HG03565 (cell line): ENCODE measurements around the gene LST1.
"Not testable (repeated sequence)": the region's sequence is repeated elsewhere in the genome, so short reads cannot be mapped to it uniquely, and the experiment has no call there.

Experiments
- ATAC-seq: cut with Tn5 transposase; IDR thresholded peaks from one replicate; pipeline ENCODE4 v1.9.1; 2021; ENCODE audit warnings: mild to moderate bottlenecking, moderate library complexity; ENCODE audit not compliant: unreplicated experiment

The LST1 gene

DNA sequence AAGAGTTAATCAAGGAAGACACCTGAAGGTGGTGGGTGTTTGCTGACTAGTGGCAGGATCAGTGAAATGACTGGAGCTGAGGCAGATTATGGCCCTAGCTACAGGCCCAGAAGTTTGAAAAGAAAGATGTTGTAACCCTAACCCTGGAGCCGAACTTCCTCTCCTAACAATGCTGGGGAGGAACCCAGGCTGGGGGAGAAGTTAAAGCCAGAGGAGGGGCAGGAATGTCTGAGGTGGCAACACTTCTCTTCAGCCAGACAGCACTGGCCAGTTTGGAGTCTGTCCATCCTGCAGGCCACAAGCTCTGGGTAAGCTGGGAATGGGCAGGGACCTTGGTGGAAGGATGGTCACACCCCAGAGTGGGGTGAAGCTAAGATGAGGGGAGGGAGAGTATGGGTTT, at the start of gene LST1:
LST1 (plus strand) TSS at position 270 of the 400 bp plus-strand sequence. CDS start 1,023 bp downstream, outside the sequence.
- ATAC-seq: no peak

DNA sequence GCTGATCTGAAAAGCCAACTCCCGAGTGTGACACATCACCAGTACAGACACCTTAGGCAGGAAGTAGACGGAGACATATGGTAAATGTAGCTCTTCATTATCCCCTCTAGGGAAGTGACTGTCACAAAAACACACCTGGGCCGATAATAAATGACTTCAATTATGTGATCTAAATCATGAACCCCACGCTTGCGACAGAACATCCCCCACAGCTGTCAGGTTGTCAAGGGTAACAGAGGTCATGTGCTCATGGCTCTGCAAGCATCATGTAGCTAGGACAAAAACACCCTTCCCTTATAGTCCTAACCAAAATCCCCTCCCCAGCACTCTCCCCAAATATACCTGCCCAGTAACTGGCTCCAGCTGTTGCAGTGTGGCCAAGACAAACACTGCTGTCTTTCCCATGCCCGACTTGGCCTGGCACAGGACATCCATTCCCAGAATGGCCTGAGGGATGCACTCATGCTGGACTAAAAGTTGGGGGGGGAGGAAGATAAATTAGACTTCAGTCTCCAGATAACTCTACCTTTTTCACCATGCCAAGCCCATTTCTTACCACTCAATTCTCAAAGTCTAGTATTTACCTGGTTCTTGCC, 47.2 kb upstream of the LST1 start:
- no peak for ATAC-seq

DNA sequence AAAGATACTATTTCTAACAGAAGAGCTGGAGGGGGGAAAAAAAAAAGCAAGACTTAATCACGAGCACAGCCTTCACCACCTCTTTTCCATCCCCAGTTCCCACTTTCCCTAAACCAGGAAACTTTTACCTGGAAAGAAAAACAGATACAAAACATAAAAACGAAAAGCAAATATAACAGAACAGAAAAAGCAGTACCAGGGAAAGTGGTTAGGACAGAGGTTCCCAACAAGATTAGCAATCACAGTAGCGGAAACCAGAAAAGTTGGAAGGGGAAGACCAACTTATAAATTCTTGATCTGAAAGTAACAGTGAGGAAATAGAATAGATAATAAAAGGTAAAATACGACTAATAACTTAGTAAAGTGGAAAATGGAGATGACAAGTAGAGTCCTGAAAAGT, 45.4 kb upstream of the LST1 start:
- no peak for ATAC-seq

DNA sequence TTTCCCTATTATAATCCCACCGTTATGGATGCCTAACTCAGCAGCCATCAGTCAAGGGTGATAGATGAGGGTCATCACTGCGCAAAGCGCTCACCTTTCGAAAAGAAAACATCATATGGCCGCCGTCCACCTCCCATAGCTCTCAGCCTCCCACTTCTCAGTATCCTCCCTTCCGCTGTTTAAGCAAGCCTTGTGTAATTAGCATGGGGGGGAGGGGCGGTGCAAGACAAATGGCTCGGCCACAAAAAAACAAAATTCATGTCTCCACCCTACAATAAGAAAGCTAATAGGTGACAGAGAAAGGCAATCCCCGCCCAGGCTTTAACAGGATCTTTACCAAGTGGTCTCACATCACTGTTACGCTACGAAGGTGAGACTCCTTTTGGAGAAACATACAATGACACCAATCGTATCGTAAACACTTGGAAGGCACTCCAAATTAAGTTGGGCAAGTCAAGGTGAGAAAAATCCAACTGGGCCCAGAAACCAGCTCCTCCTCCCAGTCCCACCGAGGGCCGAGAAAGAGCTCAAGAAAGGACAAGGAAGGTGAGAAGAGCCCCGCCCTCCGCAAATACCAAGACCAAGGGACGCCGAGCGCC, 44.9 kb upstream of the LST1 start:
- peak; percentile 11 for ATAC-seq

DNA sequence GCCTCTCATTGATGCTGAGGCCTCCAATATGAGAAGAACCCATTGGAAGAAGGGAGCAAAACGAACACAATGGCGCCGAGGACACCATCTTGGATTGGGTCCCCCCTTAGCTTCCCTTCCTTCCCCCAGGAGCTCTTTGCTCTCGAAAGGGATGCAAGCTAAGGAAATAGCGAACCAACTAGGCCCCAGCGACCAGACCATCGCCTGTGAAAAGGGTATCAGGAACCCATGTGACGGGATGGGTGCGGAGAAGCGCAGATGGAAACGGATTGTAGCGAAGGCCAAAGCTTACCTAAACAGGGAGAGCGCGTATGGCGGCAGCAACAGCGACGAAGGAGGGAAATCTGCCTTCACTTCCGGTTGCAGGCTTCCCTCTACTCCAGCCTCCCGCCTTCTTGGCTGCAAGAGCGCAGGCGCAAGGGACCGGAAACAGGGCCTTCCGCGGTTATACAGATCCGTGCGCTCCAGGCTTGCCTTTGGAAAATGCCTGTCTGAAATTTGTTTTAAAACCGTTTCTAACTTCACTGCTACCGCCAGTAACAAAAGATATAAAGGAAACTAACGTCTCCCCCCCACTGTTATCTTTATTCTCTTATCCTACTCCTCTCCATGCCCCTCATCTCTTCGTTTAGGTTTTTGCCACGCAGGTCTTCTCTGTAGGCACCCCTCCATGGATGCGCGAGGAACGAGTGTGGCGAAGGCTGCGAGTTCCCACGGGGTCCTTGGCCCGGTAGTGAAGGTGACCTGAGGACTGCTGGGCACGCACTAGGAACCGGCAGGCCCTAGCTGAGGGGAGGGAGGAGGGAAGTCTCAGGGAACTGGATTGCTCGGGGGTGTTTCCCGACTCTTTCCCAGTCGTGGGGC, 44.2 kb upstream of the LST1 start, which contains the start of gene DDX39B:
DDX39B (minus strand) TSS at position 346 of the 864 bp plus-strand sequence. CDS start 1,471 bp downstream, outside the sequence.
- ATAC-seq: peak; percentile 58

DNA sequence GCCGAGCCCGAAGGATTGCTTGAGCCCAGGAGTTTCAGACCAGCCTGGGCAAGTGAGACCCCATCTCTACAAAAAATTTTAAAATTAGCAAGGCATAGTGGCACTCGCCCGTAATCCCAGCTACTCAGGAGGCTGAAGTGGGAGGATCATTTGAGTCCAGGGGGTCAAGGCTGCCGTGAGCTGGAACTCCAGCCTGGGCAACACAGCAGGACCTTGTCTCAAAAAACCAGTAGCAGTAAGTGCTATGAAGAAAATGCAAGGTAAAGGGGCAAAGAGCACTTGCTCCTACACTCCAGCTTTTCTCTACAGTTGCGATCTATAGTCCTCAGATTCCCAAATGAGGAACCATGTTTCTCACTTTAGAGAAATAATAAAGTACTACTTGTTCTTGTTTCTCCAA, 42.4 kb upstream of the LST1 start:
- ATAC-seq: no peak

DNA sequence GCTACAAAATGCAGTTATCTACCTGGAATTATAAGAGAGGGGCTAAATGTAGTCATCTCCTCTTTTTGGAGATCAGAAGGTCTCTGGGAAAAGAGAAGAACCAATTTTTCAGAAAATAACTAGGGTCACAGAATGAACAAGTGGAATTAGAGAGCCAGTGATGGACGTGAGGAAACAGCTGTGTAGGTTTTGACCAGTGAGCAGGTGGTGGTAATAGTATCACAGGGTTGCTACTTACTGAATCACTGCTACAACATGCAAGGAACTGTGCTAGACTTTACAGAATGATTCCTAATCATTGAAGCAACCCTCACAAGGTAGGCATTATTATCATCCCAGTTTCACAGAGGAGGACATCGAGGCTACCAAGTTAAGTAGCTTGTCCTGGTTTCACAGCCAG, 41.4 kb upstream of the LST1 start:
- ATAC-seq: no peak

DNA sequence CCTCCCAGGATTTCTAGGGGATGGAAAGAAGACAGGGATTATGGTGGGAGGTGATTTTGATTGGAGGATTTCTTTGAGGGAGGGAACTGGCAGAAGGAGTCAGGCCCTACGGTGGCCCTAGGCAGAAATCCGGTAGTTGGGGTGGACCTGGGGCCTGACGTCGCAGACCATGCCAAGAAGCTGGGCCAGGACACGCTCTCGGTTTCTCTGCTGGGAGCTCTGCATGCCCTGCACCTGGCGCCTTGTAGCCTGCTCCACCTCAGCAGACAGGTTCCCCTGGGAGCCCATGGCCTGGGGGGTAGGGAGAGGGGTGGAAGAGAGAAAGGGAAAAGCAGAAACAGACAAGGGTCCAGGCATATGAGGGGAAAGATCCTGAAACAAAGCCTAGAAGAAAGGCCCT, 40.8 kb upstream of the LST1 start:
- no peak for ATAC-seq

DNA sequence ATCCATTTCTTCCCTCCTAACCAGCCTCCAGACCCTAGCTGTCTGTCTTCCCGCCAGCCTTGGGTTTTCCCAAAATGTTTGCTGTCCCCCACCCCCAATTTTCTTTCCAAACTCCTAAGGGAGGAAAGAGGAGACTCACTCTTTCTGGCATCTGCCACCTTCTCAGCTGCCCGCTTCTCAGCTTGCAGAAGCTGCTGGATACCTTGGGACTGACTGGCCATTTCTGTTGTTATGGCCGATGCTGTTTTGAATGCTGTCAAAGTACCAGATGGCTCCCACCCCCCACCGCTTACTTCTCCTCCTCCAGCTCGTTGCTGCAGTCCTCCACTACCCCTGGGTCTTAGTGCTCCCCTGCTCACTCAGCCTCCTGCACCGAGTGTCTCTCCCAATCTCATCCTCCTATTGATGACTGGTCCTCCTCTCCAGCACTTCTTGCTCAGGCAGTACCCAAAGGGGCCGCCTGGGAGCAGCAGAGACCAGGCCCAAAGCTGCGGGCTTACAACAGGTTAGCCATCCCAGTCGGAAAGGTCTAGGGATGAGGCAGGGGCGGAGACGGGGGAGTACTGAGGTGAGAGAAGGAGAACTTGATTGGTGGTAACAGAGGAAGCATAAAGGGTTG, 39.6 kb upstream of the LST1 start, which contains the start of gene ATP6V1G2:
ATP6V1G2 (minus strand) TSS at position 270 of the 619 bp plus-strand sequence; CDS start at position 221, 49 bp downstream.
- ATAC-seq: peak; percentile 45

DNA sequence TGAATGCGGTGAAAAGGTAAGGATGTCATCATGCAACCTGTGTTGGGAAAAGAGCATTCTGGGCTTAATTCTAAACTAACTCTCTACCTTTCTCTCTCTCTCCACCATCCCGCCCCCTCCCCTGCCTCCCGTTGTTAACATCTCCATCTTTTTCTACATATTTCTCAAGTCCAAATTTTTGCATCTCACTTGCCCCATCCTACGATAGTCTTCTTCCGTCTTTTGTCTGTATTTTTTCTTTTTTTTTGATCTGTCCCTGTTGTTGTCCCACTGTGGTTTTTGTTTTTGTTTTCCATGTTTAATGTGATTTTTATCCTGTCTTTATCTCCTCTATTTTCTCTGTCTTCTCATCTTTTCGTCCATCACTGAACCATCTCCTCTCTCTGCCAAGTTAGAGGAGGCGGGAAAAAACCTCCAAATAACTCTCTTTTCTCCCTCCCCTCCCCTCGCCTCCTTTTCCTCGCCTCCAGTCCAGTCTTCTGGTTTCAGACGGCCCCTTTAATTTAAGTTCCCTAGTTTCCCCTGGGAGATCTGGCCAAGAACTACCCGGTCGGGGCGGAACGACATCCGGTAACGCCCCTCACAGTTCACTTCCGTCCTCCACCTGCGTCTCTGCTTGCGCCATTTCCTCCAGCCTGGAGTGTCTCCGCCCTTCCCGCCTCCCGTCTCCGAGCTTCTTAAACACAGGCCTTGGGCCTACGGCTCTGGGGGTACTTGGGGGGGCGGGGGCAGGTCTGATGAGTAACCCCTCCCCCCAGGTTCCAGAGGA, 38.9 kb upstream of the LST1 start, which contains the start of gene NFKBIL1:
NFKBIL1 (plus strand) TSS at position 651 of the 769 bp plus-strand sequence; CDS start at position 738, 87 bp downstream.
- ATAC-seq: peak; percentile 62

DNA sequence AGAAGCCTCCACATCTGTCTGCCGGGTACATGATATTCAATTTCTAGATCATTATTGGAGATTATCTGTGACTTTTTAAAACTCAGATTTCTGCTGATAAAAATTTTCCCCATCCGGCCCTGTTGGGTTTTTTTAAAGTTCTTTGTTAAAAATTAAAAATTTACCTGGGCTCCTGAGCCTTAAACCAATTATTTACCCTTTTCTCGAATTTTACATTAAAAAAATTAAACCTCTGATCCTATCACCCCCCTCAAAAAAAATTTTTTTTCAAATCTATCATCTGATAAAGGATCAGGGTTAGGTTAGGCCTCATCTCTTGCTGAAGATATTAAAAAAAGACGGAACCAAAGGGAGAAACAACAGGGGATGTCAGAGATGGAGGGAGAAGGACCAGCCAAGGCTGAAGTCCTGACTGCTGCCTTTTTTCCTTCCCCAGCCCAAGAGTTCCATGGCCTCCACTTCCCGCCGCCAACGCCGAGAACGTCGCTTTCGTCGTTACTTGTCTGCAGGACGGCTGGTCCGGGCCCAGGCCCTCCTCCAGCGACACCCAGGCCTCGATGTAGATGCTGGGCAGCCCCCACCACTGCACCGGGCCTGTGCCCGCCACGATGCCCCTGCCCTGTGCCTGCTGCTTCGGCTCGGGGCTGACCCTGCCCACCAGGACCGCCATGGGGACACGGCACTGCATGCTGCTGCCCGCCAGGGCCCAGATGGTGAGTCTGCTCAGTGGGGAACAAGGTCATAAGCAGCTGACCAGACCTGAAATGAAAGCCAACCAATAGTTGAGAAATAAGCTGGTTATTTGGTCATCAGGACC, 38.1 kb upstream of the LST1 start:
- no peak for ATAC-seq

DNA sequence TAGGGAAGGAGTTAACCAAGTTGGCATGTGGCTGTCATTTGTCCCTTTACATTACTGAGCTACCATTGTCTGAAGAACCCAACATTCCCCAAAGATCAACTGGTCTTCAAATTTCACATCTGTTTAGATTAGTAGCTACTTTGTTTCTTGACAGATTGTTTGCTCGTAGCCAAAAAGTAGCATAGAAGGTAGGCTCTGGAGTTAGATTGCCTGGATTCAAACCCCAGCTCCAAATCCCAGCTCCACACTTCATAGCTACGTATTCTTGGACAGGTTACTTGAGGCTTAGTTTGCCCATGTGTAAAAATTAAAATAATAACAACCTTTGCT, 37.6 kb upstream of the LST1 start:
- ATAC-seq: no peak

DNA sequence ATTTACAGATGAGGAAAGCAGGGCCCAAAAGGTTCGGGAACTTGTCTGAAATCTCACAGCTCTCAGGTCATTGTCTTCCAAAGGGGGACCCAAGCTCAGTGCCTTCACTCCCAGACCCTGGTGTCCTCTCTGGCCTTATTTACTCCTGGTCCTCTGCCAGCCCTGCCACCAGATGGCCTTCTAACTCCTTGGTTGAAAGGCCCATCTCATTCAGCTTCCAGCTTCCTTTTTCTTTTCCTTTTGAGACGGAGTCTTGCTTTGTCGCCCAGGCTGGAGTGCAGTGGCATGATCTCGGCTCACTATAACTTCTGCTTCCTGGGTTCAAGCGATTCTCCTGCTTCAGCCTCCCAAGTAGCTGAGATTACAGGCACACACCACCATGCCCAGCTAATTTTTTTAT, 34.7 kb upstream of the LST1 start:
- ATAC-seq: not testable (repeated sequence)

DNA sequence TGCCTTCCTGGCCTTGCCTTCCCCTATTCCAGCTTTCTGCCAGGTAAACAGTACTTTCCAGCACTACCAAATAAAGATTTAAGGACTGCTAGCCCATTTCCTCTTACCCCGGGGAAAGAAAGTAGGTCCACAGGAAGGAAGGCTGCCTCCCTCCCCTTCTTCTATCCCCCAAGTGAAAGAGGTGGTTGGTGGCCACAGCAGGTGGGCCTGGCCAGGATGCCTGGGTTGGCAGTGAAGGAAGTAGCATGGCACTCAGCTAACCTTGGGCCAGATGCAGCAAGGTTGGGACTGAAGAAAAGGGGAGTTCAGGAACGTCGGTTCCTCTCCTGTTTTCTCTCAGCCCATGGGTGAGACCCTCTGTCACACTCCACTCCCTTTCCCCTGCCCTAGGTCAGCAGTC, 29.8 kb upstream of the LST1 start:
- no peak for ATAC-seq

DNA sequence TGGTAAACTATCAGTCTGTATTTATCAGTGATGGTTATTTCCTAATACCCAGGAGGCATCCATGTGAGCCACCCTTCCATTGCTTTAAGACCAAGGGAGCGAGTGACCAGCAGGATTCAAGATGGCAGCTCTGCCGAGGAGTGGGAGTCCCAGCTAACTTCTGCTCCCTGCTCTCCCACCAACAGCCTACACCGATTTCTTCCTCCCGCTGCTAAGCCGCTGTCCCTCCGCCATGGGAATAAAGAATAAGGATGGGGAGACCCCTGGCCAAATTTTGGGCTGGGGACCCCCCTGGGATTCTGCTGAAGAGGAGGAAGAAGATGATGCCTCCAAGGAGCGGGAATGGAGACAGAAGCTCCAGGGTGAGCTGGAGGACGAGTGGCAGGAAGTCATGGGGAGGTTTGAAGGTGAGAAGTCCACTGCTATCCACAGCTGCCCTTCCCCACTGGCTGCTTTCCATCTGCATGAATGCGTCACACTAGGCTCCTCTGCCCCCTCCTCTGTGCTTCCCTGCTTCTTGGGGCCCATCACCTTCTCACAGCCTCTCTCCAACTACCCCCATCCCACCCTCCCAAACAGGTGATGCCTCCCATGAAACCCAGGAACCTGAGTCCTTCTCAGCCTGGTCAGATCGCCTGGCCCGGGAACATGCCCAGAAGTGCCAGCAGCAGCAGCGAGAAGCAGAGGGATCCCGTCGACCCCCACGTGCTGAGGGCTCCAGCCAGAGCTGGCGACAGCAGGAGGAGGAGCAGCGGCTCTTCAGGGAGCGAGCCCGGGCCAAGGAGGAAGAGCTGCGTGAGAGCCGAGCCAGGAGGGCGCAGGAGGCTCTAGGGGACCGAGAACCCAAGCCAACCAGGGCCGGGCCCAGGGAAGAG, 28.4 kb upstream of the LST1 start:
- no peak for ATAC-seq

DNA sequence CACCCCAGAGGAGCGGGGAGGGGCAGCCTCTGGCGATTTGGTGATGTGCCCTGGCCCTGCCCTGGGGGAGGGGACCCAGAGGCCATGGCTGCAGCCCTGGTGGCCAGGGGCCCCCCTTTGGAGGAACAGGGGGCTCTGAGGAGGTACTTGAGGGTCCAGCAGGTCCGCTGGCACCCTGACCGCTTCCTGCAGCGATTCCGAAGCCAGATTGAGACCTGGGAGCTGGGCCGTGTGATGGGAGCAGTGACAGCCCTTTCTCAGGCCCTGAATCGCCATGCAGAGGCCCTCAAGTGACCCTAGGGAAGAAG, 27.8 kb upstream of the LST1 start:
- ATAC-seq: no peak

DNA sequence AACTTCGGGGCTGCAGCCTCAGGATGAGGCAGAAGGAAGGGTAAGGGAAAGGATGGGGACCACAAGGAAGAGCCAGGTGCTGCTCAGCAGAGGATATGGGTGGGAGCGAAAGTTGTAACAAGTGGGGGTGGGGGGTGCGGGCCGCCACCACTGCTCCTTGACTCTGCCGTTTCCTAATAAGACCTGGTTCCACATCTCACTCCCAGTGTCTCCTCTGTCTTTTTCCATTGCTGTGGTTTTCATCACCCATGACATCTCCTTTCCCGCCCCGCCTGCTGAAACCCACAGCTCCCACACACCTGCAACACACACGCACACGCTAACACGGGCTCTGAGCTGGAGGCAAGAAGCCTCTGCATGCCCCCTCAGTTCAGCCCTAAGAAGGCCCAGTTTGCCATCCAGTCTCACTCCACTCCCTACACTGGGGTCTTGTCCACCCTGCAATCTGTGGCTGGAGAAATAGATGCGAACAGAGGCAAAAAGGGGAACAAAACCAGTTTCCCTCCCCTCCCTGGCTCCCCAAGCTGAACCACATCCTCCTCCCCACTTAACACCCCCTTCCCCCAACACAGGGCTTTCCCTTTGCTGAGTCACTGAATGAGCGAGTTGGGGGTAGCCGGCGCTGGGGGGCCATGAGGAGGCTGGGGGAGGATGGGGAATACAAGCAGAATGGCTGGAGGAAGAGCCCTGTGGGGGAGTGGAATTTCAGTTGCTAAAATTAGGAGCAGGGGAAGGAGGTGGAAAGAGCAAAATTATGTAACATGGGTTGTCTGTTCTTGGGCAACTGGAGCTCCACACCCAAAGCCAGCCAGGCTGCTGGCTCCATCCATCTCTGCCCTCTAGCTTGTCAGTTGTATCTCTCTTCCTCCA, 27.2 kb upstream of the LST1 start:
- ATAC-seq: no peak

DNA sequence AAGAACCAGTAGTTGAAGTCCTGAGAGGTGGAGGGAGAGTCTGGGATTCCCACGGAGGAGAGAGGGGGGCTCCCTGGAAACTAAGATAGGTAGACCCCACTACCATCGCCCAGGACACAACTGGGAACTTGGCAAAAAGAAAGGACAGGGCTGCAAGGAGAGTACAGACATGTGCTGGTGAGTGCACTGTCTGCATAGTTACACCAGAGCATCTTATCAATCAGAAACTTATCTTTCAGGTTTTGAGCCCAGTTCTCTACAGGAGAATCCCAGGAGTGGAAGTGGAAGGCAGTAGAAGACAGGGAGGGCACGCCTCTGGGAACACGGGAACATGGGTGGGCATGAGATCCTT, 26.5 kb upstream of the LST1 start:
- no peak for ATAC-seq
